K562 (cell line): Measurements from ENCODE around the gene PPOX. TPM values are rescaled to one million over a fixed set of nuclear protein-coding genes. Genes with fewer than 3 reads are reported as not detected.

Experiments
- ATAC-seq: fragments of 200-7000 bp; cut with Tn5 transposase; 3 replicates; pipeline ENCODE4 v1.9.1; 2020; ENCODE audit warnings: moderate library complexity
- BruUV-seq: library from RNA; stranded (reverse); fragments of 400-500 nt; replicated peaks from 2 replicates; lab custom pipeline; 2021; lab: Mats Ljungman, UMichigan
- CTCF ChIA-PET: fragments of 300-600 bp; formaldehyde crosslinking; extraction: SDS; loops from one replicate; lab custom pipeline; 2021; ENCODE audit warnings: low intra/inter-chr PET ratio; lab: Yijun Ruan, JAX
- POLR2A ChIA-PET: fragments of 300-600, 350-650 bp; sonication (Branson Sonifier 250); formaldehyde crosslinking; extraction: SDS; loops from one replicate; lab custom pipeline; 2021; ENCODE audit warnings: antibody characterized with exemption, inconsistent platforms; lab: Yijun Ruan, JAX
- DNase-seq, 4 experiments: peaks; one replicate each; pipeline versions ENCODE4 v3.0.0 to v3.0.0-alpha.2; 2011 to 2018; ENCODE audit warnings: low spot score in 3 of 4, mixed read lengths in 3 of 4; ENCODE audit errors: extremely low read depth in 1 of 4
- FAIRE-seq: peaks from 2 replicates; lab custom pipeline; 2011; peaks lifted over from hg19 to GRCh38; lab: Jason Lieb, UNC
- H2AFZ ChIP-seq: 2 replicates; pipeline ENCODE4 v1.6.0; 2011; ENCODE audit warnings: low read depth, low read length, control low read depth, inconsistent platforms
- H3K27ac ChIP-seq: fragments of 200-600 bp; 3 replicates; pipeline ENCODE4 v1.8.0; 2011; ENCODE audit warnings: low read depth, mild to moderate bottlenecking, control low read depth, inconsistent platforms, low read length, moderate library complexity, mixed read lengths; ENCODE audit errors: extremely low read depth
- H3K27me3 ChIP-seq, 2 experiments: fragments of 300-600 bp in 1 of 2; 2 replicates in 1 of 2; 3 replicates in 1 of 2; pipeline versions ENCODE4 v1.6.0 to v1.8.0; 2011; ENCODE audit warnings: inconsistent platforms in 2 of 2, low read length in 2 of 2, mild to moderate bottlenecking in 1 of 2, mixed read lengths in 1 of 2, moderate library complexity in 1 of 2; ENCODE audit not compliant: control insufficient read depth in 2 of 2, insufficient read depth in 2 of 2
- H3K36me3 ChIP-seq: fragments of 300-600 bp; 3 replicates; pipeline ENCODE4 v1.8.0; 2011; ENCODE audit warnings: mild to moderate bottlenecking, low read length, inconsistent platforms; ENCODE audit not compliant: control insufficient read depth, insufficient read depth
- H3K4me1 ChIP-seq, 2 experiments: fragments of 200-600 bp in 1 of 2; replicated peaks in 1 of 2; 2 replicates in 1 of 2; 3 replicates in 1 of 2; pipeline versions ENCODE4 v1.5.1 to v1.8.0; 2011; ENCODE audit warnings: inconsistent platforms in 2 of 2, low read length in 2 of 2, mild to moderate bottlenecking in 1 of 2, mixed read lengths in 1 of 2, moderate library complexity in 1 of 2; ENCODE audit not compliant: control insufficient read depth in 2 of 2, insufficient read depth in 2 of 2
- H3K4me2 ChIP-seq: 2 replicates; pipeline ENCODE4 v1.6.1; 2011; ENCODE audit warnings: low read length, control low read depth, inconsistent platforms, mixed read lengths; ENCODE audit not compliant: insufficient read depth
- H3K4me3 ChIP-seq: fragments of 200-600 bp; sonication (generic), shearing (Covaris generic); 2 replicates; pipeline ENCODE4 v1.5.1; 2016; ENCODE audit warnings: control low read depth, inconsistent platforms
- H3K79me2 ChIP-seq: fragments of 200-600 bp; 3 replicates; pipeline ENCODE4 v1.8.0; 2011; ENCODE audit warnings: low read length, inconsistent platforms; ENCODE audit not compliant: control insufficient read depth, insufficient read depth
- H3K9ac ChIP-seq, 2 experiments: 2 replicates each; pipeline versions ENCODE4 v1.6.0 to v1.6.1; 2011; ENCODE audit warnings: low read depth in 2 of 2, low read length in 2 of 2, control low read depth in 1 of 2, inconsistent platforms in 1 of 2, mild to moderate bottlenecking in 1 of 2, mixed read lengths in 1 of 2; ENCODE audit not compliant: insufficient read depth in 1 of 2
- H3K9me1 ChIP-seq: one replicate; pipeline ENCODE4 v1.6.0; 2011; ENCODE audit warnings: inconsistent platforms, mild to moderate bottlenecking, low read length, moderate library complexity; ENCODE audit not compliant: control insufficient read depth, insufficient read depth
- H3K9me3 ChIP-seq: replicated peaks from 2 replicates; pipeline ENCODE4 v1.5.1; 2011; ENCODE audit warnings: low read depth, low read length, inconsistent platforms; ENCODE audit not compliant: control insufficient read depth, insufficient read depth
- H4K20me1 ChIP-seq: replicated peaks from 2 replicates; pipeline ENCODE4 v1.6.1; 2011; ENCODE audit warnings: low read length, inconsistent platforms, mixed read lengths; ENCODE audit not compliant: control insufficient read depth, insufficient read depth
- IRF9 ChIP-seq: fragments of 450-650 bp; IDR thresholded peaks from 2 replicates; pipeline ENCODE4 v1.6.1; 2016; ENCODE audit warnings: missing biosample characterization, missing genetic modification characterization
- SIX5 ChIP-seq, 2 experiments: IDR thresholded peaks; 2 replicates each; pipeline ENCODE4 v1.6.1; 2011; ENCODE audit warnings: low read length in 2 of 2, borderline replicate concordance in 1 of 2, low read depth in 1 of 2, mild to moderate bottlenecking in 1 of 2, moderate library complexity in 1 of 2; ENCODE audit not compliant: insufficient read depth in 1 of 2
- SNAPC5 ChIP-seq: fragments of 250-450 bp; sonication (Bioruptor Pico); IDR thresholded peaks from 2 replicates; pipeline ENCODE4 v1.8.0; 2021; ENCODE audit warnings: moderate library complexity, mild to moderate bottlenecking, inconsistent platforms
- WGBS: fragments of 100-300 bp; shearing (Covaris generic); methylation state at CpG from one replicate; pipeline ENCODE4 v1.1.6; 2016; ENCODE audit warnings: low coverage, mixed read lengths; ENCODE audit not compliant: insufficient coverage; ENCODE audit errors: missing lambda C conversion rate; 5-methylcytosine and 5-hydroxymethylcytosine counted together
- in situ Hi-C: fragments of 300-500 bp; cut with MboI; formaldehyde crosslinking; loops from 4 replicates; pipeline ENCODE4 v1.15.0; 2018; ENCODE audit warnings: inconsistent platforms, mixed read lengths
- intact Hi-C: fragments of 100-400 bp; cut with micrococcal nuclease; formaldehyde crosslinking; loops from 2 replicates; pipeline ENCODE4 v1.14.2; 2022
- polyA plus RNA-seq, 8 experiments: library from polyadenylated mRNA; depleted of rRNA in 4 of 8; stranded (reverse) in 5 of 8; unstranded in 3 of 8; fragments of >200 nt; fragmentation: Nextera tagmentation in 2 of 8; fragmentation: Illumina TruSeq in 1 of 8; extraction: Ambion mirVana in 2 of 8; extraction: Trizol in 1 of 8; gene quantifications; 2 replicates each; pipeline versions ENCODE4 v1.2.1 to v1.2.3, GENCODE V29; 2011 to 2014; ENCODE audit warnings: inconsistent platforms in 1 of 8, missing spikeins in 1 of 8
- total RNA-seq, 7 experiments: library from RNA; depleted of rRNA in 6 of 7; stranded (reverse); fragments of >200 nt in 6 of 7; fragmentation: Illumina TruSeq in 2 of 7; extraction: Trizol in 2 of 7; gene quantifications; 2 replicates each; pipeline versions ENCODE4 v1.2.1 to v1.2.3, GENCODE V29; 2011 to 2021; ENCODE audit warnings: low replicate concordance in 1 of 7
- TF ChIP-seq, protein P1 (sequence below): fragments of 250-450 bp; sonication (Bioruptor Pico); IDR thresholded peaks from 2 replicates; pipeline ENCODE4 v1.4.0; 2020; ENCODE audit warnings: borderline replicate concordance

Gene PPOX
- total and polyA plus RNA-seq, 9 of the 15 experiments (the other 6 are each of a cell fraction or from before 2014, with no cell fraction given): 17.0 to 57.1 (median 38.9) TPM

GRCh38 chr1:161138431-161138830 lies 27.8 kb upstream of the PPOX start:
- CTCF ChIA-PET: interaction anchor here (0.5 to 2.2 kb wide), 2 partner anchors 66 to 195 kb away, joined by 3 to 15 read pairs; no protein-coding TSS in a partner anchor
- Histone ChIP-seq H3K9ac (no peak overlapping the region), H3K4me1 (peaks cover 0 to 8% of the 10 kb centered on the region in 2 experiments; a peak in 3 of 5 replicates), H3K79me2 (peaks cover 17% of the 10 kb centered on the region), H3K9me3 (no peaks in the 10 kb centered on the region), H3K27me3 (no peaks in the 10 kb centered on the region), H3K27ac (no peak overlapping the region), H3K4me2 (no peak overlapping the region), H3K36me3 (peaks cover 2% of the 10 kb centered on the region; the same call in 1 of the 3 replicates), H3K4me3 (no peak overlapping the region), H3K9me1 (no peaks in the 10 kb centered on the region), H4K20me1 (no peaks in the 10 kb centered on the region), H2AFZ (no peak overlapping the region)
- ATAC-seq (no peak), FAIRE-seq (no peak), DNase-seq (no peak)
- POLR2A ChIA-PET: interaction anchor here (0.6 to 1.7 kb wide), 5 partner anchors 11 to 178 kb away, joined by 3 to 8 read pairs (median 3); partner anchors contain the start of genes UFC1 and USF1
- intact Hi-C loops (loop anchor here (2.0 to 10.0 kb wide), 4 partner anchors 42 to 414 kb away; no protein-coding TSS in a partner anchor), in situ Hi-C loops (no loop called here)
- WGBS: 75% methylated on average over 1 of the region's 1 CpG
- no TSS peak for BruUV-seq
- TF ChIP-seq SIX5 (IDR thresholded peaks at IDR 0.05; ENCODE audit: borderline replicate concordance in 1 of 2, insufficient read depth in 1 of 2, low read depth in 1 of 2, low read length in 2 of 2): no peak
- TF ChIP-seq, protein P1, sequence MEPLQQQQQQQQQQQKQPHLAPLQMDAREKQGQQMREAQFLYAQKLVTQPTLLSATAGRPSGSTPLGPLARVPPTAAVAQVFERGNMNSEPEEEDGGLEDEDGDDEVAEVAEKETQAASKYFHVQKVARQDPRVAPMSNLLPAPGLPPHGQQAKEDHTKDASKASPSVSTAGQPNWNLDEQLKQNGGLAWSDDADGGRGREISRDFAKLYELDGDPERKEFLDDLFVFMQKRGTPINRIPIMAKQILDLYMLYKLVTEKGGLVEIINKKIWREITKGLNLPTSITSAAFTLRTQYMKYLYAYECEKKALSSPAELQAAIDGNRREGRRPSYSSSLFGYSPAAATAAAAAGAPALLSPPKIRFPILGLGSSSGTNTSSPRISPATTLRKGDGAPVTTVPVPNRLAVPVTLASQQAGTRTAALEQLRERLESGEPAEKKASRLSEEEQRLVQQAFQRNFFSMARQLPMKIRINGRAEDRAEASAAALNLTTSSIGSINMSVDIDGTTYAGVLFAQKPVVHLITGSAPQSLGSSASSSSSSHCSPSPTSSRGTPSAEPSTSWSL: no peak
- no peak for TF ChIP-seq IRF9
- no peak for TF ChIP-seq SNAPC5
